GM12801 (cell line): ENCODE measurements around the gene APLP1.

Experiments used
- TF ChIP-seq, protein P1 (sequence below): IDR thresholded peaks from one replicate; pipeline ENCODE4 v1.5.1; 2011; ENCODE audit warnings: control low read depth; ENCODE audit not compliant: insufficient read length; ENCODE audit errors: extremely low read depth

APLP1 gene

DNA sequence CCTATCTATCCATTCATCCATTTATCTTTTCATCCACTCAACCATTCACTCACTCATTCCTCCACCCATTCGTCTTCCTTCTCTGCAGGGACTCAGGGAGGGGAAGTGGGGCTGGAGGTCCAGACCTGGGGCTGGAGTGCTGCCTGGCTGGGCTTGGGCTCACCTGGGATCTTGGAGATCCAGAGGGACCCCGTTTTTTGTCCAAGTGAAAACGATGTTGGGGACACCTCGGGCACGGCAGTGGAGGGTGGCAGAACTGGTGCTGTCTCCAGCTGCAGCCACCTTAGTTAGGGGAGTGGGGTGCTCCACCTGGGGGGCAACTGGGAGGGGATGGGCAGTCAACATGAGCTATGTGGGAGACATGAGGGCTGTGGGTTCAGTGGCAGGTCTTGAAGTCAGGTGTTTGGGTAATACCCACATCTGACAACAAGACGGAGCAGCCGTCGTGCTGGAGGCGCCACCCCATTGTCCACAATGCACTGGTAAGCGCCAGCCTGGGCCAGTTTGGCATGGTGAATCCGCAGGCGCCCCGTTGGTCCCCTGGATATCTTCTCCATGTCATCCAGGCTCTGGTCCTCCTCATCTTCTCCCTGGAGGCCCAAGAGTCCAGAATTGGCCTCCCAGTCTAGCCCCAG, 26.3 kb upstream of the APLP1 start:
- TF ChIP-seq, protein P1, sequence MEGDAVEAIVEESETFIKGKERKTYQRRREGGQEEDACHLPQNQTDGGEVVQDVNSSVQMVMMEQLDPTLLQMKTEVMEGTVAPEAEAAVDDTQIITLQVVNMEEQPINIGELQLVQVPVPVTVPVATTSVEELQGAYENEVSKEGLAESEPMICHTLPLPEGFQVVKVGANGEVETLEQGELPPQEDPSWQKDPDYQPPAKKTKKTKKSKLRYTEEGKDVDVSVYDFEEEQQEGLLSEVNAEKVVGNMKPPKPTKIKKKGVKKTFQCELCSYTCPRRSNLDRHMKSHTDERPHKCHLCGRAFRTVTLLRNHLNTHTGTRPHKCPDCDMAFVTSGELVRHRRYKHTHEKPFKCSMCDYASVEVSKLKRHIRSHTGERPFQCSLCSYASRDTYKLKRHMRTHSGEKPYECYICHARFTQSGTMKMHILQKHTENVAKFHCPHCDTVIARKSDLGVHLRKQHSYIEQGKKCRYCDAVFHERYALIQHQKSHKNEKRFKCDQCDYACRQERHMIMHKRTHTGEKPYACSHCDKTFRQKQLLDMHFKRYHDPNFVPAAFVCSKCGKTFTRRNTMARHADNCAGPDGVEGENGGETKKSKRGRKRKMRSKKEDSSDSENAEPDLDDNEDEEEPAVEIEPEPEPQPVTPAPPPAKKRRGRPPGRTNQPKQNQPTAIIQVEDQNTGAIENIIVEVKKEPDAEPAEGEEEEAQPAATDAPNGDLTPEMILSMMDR, result no peak

DNA sequence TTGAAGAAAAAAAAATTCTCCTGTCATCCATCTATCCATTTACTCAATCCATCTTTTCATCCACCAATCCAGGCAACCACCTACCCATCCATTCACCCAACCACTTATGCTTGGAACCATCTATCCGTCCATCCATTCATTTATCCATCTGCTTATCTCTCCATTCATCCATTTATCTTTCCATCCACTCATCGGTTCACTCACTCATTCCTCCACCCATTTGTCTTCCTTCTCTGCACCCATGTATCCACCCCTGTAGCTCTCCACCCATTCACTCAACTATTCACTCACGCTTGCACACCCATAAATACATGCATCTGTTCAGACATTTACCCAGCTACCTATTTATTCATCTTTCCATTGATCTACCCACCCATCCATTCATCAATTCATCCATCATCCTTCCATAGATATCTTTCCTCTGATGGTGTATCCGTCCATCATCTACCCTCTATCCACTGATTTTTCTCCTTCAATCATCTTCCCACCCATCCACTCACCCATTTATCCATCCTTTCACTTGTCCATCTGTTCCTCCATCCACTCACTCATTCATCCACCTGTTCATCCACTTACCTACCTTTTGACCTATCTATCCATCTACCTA, 25.6 kb upstream of the APLP1 start:
- TF ChIP-seq, protein P1, result no peak

DNA sequence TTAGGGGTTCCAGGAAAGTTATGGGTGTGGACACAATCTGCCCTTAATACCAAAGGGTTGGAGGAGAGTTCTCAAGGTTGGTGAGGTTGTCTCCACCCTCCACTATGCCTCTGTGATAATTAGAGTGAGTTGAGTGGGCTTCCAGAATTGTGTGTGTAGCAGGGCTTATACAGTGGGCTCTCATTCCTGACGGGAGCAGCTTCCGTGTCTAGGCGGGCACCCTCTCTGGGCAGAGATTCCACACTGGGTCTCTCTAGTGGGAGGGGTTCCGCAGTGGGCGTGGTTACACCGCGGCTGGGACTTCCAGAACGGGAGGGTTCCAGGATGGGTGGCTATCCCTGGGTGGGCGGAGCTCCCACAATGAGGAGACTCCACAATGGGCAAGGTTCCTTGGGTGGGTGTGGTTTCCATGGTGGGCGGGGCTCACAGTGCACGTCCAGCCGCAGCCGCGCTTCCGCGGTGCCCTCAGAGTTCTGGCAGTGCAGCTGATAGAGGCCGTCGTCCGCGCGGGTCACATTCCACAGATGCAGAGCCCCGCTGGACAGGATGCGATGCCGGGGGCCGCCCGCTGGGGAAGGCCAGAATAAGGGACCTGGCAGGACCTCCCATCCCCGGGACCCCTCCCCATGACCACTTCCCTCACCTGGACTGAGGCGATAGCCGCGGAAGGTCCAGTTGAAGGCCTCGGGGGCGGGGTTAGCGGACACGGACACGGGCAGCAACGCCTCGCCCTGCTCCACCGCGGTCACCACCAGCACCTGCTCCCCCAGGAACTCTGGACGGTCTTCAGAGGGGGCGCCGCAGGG, 24.5 kb upstream of the APLP1 start:
- TF ChIP-seq, protein P1, result no peak

DNA sequence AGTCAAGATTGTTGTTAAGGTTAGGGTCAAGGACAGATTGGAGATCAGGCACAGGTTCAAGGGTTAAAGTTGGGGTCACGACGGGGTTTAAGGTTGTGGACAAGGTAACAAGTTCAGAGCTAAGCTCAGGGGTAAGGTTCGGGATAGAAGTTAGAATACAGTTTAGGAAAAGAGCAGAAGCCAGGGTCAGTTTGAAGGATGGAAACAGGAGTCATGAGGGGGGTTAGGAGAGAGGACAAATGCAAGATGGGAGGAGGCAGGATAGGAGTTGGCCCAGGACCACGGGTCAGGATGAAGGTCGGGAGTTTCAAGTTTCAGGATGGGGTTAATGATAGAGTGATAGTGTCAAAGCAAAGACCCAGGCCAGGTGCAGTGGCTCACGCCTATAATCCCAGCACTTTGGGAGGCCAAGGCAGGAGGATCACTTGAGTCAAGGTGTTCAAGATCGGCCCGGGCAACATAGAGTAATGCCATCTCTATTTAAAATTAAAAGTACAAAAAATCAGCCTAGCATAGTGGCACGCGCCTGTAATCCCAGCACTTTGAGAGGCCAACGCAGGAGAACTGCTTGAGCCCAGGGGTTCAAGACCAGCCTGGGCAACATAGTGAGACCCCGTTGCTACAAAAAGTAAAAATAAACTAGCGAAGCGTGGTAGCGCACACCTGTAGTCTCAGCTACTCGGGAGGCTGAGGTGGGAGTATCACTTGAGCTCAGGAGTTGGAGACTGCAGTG, 23.7 kb upstream of the APLP1 start:
- TF ChIP-seq, protein P1, result no peak

DNA sequence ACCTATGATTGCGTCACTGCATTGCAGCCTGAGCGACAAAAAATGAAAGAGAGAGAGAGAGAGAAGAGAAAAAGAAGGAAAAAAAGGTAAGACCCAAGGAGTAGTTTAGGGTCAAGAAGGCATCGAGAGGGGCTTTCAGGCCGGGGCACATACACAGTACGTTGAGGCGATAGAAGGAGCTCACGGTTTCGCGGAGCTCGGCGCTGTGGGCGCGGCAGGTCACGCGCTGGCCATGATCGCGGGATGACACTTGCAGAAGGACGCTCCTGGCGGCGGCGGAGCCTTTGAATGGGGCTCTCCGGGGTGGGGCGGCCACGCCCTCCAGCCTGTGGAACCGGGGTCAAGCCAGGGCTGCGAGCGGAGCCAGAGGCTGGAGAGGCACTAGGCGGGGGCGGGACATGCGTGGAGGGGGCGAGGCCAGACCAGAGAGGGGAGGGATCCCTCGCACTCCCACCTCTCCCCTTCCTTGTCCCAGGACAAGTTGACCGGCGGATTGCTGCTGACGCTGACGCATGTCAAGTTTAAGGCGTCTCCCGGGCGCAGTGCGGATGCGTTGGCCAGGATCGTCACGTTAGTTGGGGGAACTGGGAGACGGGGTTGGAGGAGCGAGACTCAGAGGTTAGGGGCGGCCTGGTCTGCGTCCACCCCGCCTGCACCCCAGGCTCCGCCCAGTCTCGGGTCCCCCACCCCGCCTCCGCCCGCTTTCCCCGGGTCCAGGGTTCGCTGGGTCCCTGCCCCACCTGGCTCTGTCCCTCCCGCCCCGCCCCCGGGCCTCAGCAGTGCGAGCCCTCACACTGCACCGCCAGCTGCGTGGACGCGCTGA, 22.9 kb upstream of the APLP1 start:
- TF ChIP-seq, protein P1, result no peak

DNA sequence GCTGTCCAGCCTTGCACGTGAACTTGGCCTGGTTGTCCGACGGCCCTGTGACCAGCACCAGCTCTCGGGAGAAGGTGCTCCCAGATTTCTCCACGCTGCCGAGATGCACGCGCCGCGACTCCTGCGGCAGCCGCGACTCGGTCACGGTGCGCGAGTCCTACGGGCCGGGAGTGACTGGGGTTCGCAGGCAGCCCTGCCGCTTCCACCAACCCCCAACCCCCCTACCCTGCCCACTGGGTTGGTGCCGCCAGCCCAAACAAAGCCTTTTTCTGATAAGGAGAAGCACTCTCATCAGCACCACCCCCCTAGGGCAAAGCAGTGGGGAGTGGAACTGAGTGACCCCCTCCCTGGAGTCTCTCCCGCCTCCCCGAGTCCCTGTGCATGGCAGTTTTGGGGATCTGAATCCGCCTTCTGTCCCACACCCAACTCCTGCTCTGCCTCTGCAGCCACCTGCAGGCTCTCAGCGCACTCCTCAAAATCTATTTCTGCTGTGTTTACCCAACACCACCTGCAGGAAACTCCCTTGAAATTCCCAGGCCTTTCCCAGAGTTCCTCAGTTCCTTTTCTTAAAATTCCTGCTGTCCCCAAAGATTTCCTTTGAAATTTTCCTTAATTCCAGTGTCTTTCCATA, 22.2 kb upstream of the APLP1 start:
- TF ChIP-seq, protein P1, result no peak
